Mucosa of gallbladder (tissue), 1 donor: Measurements from ENCODE around the gene EHMT1. TPM values are rescaled to one million over a fixed set of nuclear protein-coding genes. Genes with fewer than 3 reads are reported as not detected.

Experiments used
- DNase-seq: peaks from one replicate; pipeline ENCODE4 v3.0.0-alpha.2; 2020; ENCODE audit warnings: low spot score
- total RNA-seq: library from RNA; stranded (reverse); gene quantifications from one replicate; pipeline ENCODE4 v1.2.1, GENCODE V29; 2021
- donor health status: DM: no; HTN: no; CAD: no.

The EHMT1 gene
- total RNA-seq, 1 donor from 2014 or later = 100 TPM

GRCh38 chr9:137646341-137646740 is 27.5 kb downstream of the EHMT1 start:
- no peak for DNase-seq

DNA sequence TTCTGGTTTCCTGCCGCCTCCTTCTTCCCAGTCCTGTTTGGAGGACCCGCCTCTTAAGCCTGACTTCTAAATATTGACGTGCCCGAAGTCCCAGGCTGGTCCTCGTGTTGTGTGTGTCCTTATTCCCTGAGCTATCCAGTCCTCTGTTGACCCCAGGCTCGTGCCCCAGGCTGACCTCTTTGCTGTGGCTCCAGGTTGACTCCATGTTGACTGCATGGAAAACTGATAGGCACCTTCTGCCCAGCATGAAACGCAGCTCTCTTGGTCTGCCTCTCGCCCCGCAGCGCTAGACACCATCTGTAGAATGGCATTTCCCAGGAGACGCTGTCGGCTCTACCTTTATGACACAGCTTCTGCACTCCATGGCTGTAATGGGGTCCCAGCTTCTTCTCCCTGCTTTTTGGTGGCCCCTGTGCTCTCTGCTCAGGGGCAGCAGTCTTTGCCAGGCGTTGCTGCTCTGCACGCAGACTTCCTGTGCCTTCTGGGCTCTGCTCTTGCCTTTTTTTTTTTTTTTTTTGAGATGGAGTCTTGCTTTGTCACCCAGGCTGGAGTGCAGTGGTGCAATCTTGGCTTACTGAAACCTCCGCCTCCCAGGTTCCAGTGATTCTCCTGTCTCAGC is 28.4 kb downstream of the EHMT1 start:
- no peak for DNase-seq

DNA sequence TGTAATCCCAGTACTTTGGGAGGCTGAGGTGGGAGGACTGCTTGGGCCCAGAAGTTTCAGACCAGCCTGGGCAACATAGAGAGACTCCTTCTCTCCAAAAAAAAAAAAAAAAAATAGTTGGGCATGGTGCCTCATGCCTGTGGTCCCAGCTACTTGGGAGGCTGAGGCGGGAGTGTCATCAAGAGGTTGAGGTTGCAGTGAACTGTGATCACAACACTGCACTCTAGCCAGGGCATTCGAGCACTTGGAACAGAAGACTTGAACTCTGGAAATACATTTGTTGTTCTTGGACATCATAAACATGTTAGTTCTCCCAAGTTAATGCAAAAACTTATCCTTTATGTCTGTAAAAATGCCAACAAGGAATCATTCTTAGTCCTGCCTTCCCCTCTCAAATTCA is 29.6 kb downstream of the EHMT1 start:
- DNase-seq = no peak

DNA sequence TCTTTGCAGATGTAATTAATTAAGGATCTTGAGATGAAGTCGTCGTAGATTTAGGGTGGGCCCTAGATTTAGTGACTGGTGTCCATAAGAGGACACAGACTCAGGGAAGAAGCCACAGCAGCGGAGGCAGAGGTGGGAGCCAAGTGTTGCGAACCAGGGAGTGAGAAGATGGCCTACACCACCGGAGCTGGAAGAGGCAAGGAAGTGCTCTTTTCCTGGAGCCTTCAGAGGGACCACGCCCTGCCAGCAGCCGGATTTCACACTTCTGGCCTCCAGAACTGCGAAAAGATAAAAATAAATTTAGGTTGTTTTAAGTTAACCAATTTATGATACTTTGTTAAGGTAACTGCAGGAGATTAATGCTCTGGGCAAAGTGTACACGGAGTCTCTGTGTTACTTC is 30.7 kb downstream of the EHMT1 start:
- no peak for DNase-seq

- DNase-seq = no peak
Observed at GRCh38 chr9:137650259-137650658, 31.5 kb downstream of the EHMT1 start.

GRCh38 chr9:137650779-137651178 is 32.0 kb downstream of the EHMT1 start:
- DNase-seq = no peak

GRCh38 chr9:137656416-137656815 is 37.6 kb downstream of the EHMT1 start:
- DNase-seq = no peak

- no peak for DNase-seq
Observed at GRCh38 chr9:137657606-137658005, 38.8 kb downstream of the EHMT1 start.

GRCh38 chr9:137658781-137659180 is 40.0 kb downstream of the EHMT1 start:
- no peak for DNase-seq

GRCh38 chr9:137660144-137660543 is 41.3 kb downstream of the EHMT1 start:
- no peak for DNase-seq

DNA sequence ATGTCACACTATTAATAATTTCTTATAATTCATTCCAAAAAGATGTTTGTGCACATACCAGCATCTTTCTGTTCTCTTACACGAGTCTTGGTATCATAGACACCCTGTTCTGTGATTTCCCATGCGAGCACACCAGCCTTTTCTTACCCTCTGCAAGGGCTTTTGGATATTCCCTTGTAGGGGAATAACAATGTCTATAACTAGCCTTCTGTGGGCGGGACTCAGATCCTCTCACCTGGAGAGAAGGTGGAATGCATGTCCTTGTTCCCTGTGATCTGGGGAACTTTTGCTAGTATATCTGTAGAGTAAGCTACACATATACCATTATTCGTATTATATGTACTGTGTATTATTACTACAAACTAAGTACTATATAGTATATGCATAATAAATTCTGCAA is 44.8 kb downstream of the EHMT1 start:
- no peak for DNase-seq

GRCh38 chr9:137664676-137665075 is 45.9 kb downstream of the EHMT1 start:
- DNase-seq = no peak

GRCh38 chr9:137665226-137665625 is 46.4 kb downstream of the EHMT1 start:
- DNase-seq = no peak

GRCh38 chr9:137665697-137666512 is 47.1 kb downstream of the EHMT1 start:
- no peak for DNase-seq

DNA sequence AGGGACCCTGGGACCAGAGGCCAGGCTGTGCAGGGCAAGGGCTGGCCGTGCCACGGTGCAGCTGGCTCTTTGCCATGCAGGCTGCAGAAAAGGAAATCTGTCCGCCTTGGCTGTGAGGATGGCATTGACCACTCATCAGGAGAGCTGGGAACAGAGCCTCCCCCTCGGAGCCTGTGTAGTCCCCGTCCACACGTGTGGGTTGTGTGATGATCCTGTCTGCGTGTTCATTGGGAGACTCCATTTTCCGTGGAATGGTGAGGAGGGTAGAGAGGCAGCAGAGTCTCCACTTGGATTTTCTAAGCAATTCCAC is 47.7 kb downstream of the EHMT1 start:
- DNase-seq = no peak

GRCh38 chr9:137666955-137667670 is 48.3 kb downstream of the EHMT1 start:
- DNase-seq = peak; percentile 49

DNA sequence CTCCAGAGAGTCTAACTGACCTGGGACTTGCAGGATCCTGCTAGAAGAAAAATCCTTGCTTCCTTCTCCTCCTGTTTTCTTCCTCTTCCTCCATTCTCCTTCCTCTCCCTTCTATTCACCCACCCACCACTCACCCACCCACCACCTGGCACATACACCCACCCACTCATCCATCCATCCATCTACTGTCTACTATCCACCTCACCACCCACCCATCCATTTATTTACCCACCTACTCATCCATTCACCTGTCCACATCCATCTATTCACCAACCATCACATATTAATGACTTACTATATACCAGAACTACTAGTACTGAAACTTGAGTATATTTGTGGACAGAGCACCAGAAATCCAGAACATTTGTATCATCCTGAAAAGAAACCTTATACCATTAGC is 49.4 kb downstream of the EHMT1 start:
- no peak for DNase-seq

DNA sequence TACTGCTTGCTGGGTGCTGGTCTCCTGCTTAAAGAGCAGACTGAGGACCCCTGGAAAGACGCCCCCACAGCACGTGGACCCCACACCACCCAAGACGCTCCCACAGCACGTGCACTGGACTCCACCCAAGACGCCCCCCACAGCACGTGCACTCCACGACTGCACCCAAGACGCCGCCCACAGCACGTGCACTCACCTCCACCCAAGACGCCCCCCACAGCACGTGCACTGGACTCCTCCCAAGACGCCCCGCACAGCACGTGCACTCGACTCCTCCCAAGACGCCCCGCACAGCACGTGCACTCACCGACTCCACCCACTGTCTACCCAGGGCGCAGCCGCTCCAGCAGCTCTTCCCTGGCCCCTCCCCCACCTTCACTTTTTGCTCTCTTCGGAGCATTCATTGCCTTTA is 50.5 kb downstream of the EHMT1 start:
- no peak for DNase-seq

- DNase-seq = peak; percentile 49
Observed at GRCh38 chr9:137670391-137671195, 51.8 kb downstream of the EHMT1 start.

DNA sequence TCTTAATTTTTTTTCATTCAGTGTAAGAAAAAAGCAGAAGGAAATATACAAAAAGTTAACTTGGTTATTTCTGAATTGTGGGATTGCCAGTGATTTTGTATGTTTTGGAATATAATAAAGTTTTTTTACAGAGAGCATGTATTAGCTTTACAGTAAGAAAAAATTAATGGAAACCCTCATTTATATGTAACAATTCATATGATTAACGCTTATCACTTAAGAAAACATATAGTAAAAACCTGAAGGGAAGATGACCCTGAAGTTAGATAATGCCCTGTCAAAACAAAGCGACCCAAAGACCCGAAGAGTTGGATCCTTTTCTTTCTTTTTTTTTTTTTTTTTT is 52.4 kb downstream of the EHMT1 start:
- DNase-seq = no peak

DNA sequence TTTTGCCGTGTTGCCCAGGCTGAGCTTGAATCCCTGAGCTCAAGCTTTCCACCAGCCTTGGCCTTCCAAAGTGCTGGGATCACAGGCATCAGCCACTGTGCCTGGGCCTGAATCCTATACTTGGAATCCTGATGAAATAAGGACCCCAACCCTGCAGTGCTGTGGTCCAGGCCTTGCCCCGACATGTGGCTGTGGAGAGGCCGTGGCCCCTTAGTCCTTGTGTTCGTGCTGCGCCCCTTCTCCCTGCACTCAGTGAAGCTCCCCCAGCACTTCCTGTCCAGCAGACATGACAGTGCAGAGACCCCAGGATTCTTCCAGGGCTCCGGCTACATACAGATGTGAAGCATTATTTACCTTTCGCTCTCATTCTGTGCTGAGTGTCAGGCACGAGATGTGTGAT is 52.9 kb downstream of the EHMT1 start:
- no peak for DNase-seq
